HEK293T (cell line): ENCODE results near the gene USE1.
A peak's percentile ranks its signal among the peaks of the same experiment; 100 is the strongest.

Experiments
- BHLHE40 ChIP-seq: fragments of 450-650 bp; IDR thresholded peaks from 2 replicates; pipeline ENCODE4 v1.6.1; 2016; ENCODE audit warnings: mild to moderate bottlenecking, moderate library complexity, borderline replicate concordance
- ELF4 ChIP-seq: fragments of 450-650 bp; IDR thresholded peaks from 2 replicates; pipeline ENCODE4 v1.6.1; 2017; ENCODE audit warnings: antibody characterized with exemption
- FOXK2 ChIP-seq: fragments of 450-650 bp; IDR thresholded peaks from 2 replicates; pipeline ENCODE4 v1.6.1; 2016; ENCODE audit warnings: mild to moderate bottlenecking
- FOXM1 ChIP-seq: fragments of 450-650 bp; IDR thresholded peaks from 2 replicates; pipeline ENCODE4 v1.6.1; 2017; ENCODE audit warnings: mild to moderate bottlenecking, borderline replicate concordance
- HDGF ChIP-seq: fragments of 450-650 bp; IDR thresholded peaks from 2 replicates; pipeline ENCODE4 v1.6.1; 2017; ENCODE audit warnings: antibody characterized with exemption, borderline replicate concordance
- SP1 ChIP-seq: fragments of 450-650 bp; IDR thresholded peaks from 2 replicates; pipeline ENCODE4 v1.6.1; 2017
- SUZ12 ChIP-seq: fragments of 450-650 bp; IDR thresholded peaks from 2 replicates; pipeline ENCODE4 v1.6.1; 2016; ENCODE audit warnings: mild to moderate bottlenecking
- TARDBP ChIP-seq: fragments of 450-650 bp; IDR thresholded peaks from 2 replicates; pipeline ENCODE4 v1.6.1; 2016
- ZNF384 ChIP-seq: fragments of 450-650 bp; IDR thresholded peaks from 2 replicates; pipeline ENCODE4 v1.6.1; 2016

- no peak for TF ChIP-seq SP1
- no peak for TF ChIP-seq FOXM1
- TF ChIP-seq HDGF, result no peak
- TF ChIP-seq ZNF384, result no peak
- TF ChIP-seq ELF4, result peak; percentile 41; the same call in 1 of the 2 replicates
- TF ChIP-seq BHLHE40, result no peak
- no peak for TF ChIP-seq SUZ12
- no peak for TF ChIP-seq TARDBP
- no peak for TF ChIP-seq FOXK2
Measured at GRCh38 chr19:17266975-17267788, 52.0 kb downstream of the USE1 start, which contains the start of gene BABAM1.
